ENCODE measurements around the gene SNCB. TPM values are rescaled to one million over a fixed set of nuclear protein-coding genes. Genes with fewer than 3 reads are reported as not detected.

The SNCB gene
- polyA plus RNA-seq, 1 of the 3 experiments (the other 2 are of a cell fraction) = 0.33 TPM

DNA sequence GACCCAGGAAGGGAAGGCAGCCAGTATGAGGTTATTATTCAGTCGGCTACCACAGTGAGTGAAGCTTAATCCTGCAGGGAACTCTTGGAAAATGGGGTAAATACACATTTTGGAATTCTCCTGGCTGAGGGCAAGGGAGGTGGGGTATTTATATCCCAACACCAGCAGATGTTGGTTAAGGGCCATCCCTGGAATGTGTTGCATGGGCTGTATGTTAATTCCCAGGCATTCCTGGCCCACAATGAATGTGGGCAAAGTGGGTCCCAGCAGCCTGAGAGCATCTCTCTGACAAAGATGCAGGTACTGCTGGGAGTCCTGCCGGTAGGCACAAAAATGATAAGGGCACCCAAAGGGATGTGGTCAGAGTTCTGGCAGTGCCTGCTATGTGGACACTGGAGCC, 17.5 kb downstream of the SNCB start (continued):
- TF ChIP-seq, protein P1, sequence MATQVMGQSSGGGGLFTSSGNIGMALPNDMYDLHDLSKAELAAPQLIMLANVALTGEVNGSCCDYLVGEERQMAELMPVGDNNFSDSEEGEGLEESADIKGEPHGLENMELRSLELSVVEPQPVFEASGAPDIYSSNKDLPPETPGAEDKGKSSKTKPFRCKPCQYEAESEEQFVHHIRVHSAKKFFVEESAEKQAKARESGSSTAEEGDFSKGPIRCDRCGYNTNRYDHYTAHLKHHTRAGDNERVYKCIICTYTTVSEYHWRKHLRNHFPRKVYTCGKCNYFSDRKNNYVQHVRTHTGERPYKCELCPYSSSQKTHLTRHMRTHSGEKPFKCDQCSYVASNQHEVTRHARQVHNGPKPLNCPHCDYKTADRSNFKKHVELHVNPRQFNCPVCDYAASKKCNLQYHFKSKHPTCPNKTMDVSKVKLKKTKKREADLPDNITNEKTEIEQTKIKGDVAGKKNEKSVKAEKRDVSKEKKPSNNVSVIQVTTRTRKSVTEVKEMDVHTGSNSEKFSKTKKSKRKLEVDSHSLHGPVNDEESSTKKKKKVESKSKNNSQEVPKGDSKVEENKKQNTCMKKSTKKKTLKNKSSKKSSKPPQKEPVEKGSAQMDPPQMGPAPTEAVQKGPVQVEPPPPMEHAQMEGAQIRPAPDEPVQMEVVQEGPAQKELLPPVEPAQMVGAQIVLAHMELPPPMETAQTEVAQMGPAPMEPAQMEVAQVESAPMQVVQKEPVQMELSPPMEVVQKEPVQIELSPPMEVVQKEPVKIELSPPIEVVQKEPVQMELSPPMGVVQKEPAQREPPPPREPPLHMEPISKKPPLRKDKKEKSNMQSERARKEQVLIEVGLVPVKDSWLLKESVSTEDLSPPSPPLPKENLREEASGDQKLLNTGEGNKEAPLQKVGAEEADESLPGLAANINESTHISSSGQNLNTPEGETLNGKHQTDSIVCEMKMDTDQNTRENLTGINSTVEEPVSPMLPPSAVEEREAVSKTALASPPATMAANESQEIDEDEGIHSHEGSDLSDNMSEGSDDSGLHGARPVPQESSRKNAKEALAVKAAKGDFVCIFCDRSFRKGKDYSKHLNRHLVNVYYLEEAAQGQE (IDR thresholded peaks at IDR 0.05; ENCODE audit: low read depth, low read length) = no peak
- TF ChIP-seq, protein P2, sequence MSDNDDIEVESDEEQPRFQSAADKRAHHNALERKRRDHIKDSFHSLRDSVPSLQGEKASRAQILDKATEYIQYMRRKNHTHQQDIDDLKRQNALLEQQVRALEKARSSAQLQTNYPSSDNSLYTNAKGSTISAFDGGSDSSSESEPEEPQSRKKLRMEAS (IDR thresholded peaks at IDR 0.05; ENCODE audit: low read depth) = no peak
- TF ChIP-seq RFX5 (IDR thresholded peaks at IDR 0.05; ENCODE audit: low read length) (no peak), SIN3A (IDR thresholded peaks at IDR 0.05; ENCODE audit: borderline replicate concordance, low read depth, low read length) (no peak)

DNA sequence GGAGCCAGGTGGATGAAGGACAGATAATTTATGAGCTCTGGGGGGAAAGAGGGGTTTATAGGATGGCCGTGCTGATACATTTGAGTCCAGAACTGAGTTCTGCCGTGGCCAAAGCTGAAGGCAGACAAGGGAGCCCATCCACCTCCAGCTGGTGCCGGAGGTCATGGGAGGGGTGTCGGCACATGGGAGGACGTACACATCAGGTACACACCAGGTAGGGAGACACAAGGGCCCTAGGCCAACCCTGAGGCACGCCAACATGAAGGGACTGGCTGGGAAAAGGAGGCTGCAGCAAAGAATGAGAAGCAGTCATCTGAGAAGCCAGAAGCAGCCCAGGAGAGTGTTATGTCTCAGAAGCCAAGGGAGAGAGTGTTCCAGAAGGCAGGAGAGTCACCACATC, 18.3 kb downstream of the SNCB start:
- no peaks in the 10 kb centered on the region for H3K9me2 ChIP-seq
- H3K27ac ChIP-seq (ENCODE audit: low read depth in 2 of 2, low read length in 1 of 2) = no peak overlapping the region
- H3K4me1 ChIP-seq (ENCODE audit: control insufficient read depth in 1 of 2, insufficient read depth in 2 of 2, low read depth in 1 of 2, low read length in 1 of 2) = peaks cover 7 to 39% of the 10 kb centered on the region in 2 experiments; a peak in 3 of 4 replicates
- no peak overlapping the region for H3K4me2 ChIP-seq
- H3K9ac ChIP-seq = no peak overlapping the region
- DNase-seq = no peak
- WGBS (ENCODE audit: low lambda C conversion rate) = 70% methylated on average over 6 of the region's 6 CpGs
- POLR2A ChIA-PET = interaction anchor here (0.7 kb wide), 1 partner anchor 32 kb away, joined by 3 read pairs; no protein-coding TSS in a partner anchor
- CTCF ChIA-PET = interaction anchor here (1.4 kb wide), 1 partner anchor 39 kb away, joined by 7 read pairs; no protein-coding TSS in a partner anchor
- H3K36me3 ChIP-seq (replicated peaks in 1 of 2; ENCODE audit: control insufficient read depth in 1 of 2, insufficient read depth in 2 of 2, low read length in 1 of 2) = no peaks in the 10 kb centered on the region
- H3K79me2 ChIP-seq (ENCODE audit: insufficient read depth) = peaks cover 17% of the 10 kb centered on the region
- no peak for TF ChIP-seq POLR2AphosphoS5 (IDR thresholded peaks at IDR 0.05; ENCODE audit: low read depth, low read length)
- TF ChIP-seq MEF2A (IDR thresholded peaks at IDR 0.05; ENCODE audit: borderline replicate concordance, low read depth) = no peak
- no peak for TF ChIP-seq MXI1 (IDR thresholded peaks at IDR 0.05; ENCODE audit: low read depth, low read length)
- TF ChIP-seq, protein P1 (IDR thresholded peaks at IDR 0.05; ENCODE audit: low read depth, low read length) = no peak
- TF ChIP-seq, protein P3, sequence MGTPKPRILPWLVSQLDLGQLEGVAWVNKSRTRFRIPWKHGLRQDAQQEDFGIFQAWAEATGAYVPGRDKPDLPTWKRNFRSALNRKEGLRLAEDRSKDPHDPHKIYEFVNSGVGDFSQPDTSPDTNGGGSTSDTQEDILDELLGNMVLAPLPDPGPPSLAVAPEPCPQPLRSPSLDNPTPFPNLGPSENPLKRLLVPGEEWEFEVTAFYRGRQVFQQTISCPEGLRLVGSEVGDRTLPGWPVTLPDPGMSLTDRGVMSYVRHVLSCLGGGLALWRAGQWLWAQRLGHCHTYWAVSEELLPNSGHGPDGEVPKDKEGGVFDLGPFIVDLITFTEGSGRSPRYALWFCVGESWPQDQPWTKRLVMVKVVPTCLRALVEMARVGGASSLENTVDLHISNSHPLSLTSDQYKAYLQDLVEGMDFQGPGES (IDR thresholded peaks at IDR 0.05; ENCODE audit: low read depth, low read length) = no peak
- TF ChIP-seq, protein P4, sequence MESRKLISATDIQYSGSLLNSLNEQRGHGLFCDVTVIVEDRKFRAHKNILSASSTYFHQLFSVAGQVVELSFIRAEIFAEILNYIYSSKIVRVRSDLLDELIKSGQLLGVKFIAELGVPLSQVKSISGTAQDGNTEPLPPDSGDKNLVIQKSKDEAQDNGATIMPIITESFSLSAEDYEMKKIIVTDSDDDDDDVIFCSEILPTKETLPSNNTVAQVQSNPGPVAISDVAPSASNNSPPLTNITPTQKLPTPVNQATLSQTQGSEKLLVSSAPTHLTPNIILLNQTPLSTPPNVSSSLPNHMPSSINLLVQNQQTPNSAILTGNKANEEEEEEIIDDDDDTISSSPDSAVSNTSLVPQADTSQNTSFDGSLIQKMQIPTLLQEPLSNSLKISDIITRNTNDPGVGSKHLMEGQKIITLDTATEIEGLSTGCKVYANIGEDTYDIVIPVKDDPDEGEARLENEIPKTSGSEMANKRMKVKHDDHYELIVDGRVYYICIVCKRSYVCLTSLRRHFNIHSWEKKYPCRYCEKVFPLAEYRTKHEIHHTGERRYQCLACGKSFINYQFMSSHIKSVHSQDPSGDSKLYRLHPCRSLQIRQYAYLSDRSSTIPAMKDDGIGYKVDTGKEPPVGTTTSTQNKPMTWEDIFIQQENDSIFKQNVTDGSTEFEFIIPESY (IDR thresholded peaks at IDR 0.05; ENCODE audit: borderline replicate concordance, low read depth) = no peak
- no peak for TF ChIP-seq FOSL2 (IDR thresholded peaks at IDR 0.05; ENCODE audit: borderline replicate concordance, low read depth)
- TF ChIP-seq TEAD4 (IDR thresholded peaks at IDR 0.05; ENCODE audit: borderline replicate concordance, insufficient read depth) = no peak
- no peak for TF ChIP-seq RCOR1 (IDR thresholded peaks at IDR 0.05; ENCODE audit: low read length)
- H3K27me3 ChIP-seq (ENCODE audit: insufficient read depth) = no peaks in the 10 kb centered on the region
- H3F3A ChIP-seq (replicated peaks; ENCODE audit: insufficient read depth) = peaks cover 4% of the 10 kb centered on the region
- peaks cover 17% of the 10 kb centered on the region; the same call in 1 of the 2 replicates for H4K20me1 ChIP-seq (ENCODE audit: insufficient read depth)
- no peak overlapping the region for H2AFZ ChIP-seq (ENCODE audit: low read depth)
- no peak overlapping the region for H3K4me3 ChIP-seq (ENCODE audit: low read depth in 2 of 2, low read length in 1 of 2)
- no peaks in the 10 kb centered on the region for H3K9me3 ChIP-seq
